NB4 (cell line): ENCODE data around the gene PKIG.

Experiments
- MYC ChIP-seq: IDR thresholded peaks from 2 replicates; pipeline ENCODE4 v1.6.1; 2011; ENCODE audit warnings: low read depth, low read length
- TF ChIP-seq, protein P1 (sequence below): IDR thresholded peaks from one replicate; pipeline ENCODE4 v1.5.1; 2012; ENCODE audit warnings: low read depth, low read length
- TF ChIP-seq, protein P2 (sequence below): IDR thresholded peaks from 2 replicates; pipeline ENCODE4 v1.6.1; 2011; ENCODE audit warnings: low read depth, low read length

DNA sequence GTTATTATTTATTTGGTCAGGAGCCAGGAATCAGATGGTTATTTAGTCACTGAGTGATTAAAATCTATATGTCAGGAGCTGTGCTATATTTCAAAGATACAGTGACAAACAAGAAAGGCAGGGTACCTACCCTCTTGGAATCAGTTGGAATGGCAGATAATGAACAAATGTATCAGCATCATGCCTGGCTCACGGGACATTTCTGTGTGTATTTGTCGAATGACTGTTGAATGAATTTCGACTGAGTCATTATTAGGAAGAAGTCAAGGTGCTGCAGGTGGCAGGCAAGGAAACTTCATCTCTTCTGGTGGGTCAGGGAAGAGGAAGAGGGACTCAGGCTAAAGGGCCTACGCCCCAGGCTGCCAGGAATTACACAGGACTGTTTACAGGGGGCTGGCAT is 13.6 kb downstream of the PKIG start:
- TF ChIP-seq, protein P1, sequence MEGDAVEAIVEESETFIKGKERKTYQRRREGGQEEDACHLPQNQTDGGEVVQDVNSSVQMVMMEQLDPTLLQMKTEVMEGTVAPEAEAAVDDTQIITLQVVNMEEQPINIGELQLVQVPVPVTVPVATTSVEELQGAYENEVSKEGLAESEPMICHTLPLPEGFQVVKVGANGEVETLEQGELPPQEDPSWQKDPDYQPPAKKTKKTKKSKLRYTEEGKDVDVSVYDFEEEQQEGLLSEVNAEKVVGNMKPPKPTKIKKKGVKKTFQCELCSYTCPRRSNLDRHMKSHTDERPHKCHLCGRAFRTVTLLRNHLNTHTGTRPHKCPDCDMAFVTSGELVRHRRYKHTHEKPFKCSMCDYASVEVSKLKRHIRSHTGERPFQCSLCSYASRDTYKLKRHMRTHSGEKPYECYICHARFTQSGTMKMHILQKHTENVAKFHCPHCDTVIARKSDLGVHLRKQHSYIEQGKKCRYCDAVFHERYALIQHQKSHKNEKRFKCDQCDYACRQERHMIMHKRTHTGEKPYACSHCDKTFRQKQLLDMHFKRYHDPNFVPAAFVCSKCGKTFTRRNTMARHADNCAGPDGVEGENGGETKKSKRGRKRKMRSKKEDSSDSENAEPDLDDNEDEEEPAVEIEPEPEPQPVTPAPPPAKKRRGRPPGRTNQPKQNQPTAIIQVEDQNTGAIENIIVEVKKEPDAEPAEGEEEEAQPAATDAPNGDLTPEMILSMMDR, result no peak
- no peak for TF ChIP-seq MYC
- TF ChIP-seq, protein P2, sequence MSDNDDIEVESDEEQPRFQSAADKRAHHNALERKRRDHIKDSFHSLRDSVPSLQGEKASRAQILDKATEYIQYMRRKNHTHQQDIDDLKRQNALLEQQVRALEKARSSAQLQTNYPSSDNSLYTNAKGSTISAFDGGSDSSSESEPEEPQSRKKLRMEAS, result no peak
